SK-N-SH treated with all-trans-retinoic acid at 6 μM for 48 hours (cell line): ENCODE data around the gene CPNE5.

Experiments used
- BACH2 ChIP-seq: fragments of 250-450 bp; sonication (Bioruptor Pico); IDR thresholded peaks from 2 replicates; pipeline ENCODE4 v1.9.0; 2021; ENCODE audit warnings: mild to moderate bottlenecking, borderline replicate concordance
- CREB5 ChIP-seq: fragments of 250-450 bp; sonication (Bioruptor Pico); IDR thresholded peaks from 2 replicates; pipeline ENCODE4 v1.5.1; 2020; ENCODE audit warnings: low read depth, mild to moderate bottlenecking, moderate library complexity
- CSRNP3 ChIP-seq: fragments of 250-450 bp; sonication (Bioruptor Pico); IDR thresholded peaks from 2 replicates; pipeline ENCODE4 v1.5.1; 2021; ENCODE audit warnings: mild to moderate bottlenecking, moderate library complexity
- PATZ1 ChIP-seq: fragments of 250-450 bp; sonication (Bioruptor Pico); IDR thresholded peaks from 2 replicates; pipeline ENCODE4 v1.8.0; 2020; ENCODE audit warnings: mild to moderate bottlenecking, moderate library complexity, borderline replicate concordance
- RARB ChIP-seq: fragments of 250-450 bp; sonication (Bioruptor Pico); IDR thresholded peaks from 2 replicates; pipeline ENCODE4 v1.8.0; 2021; ENCODE audit warnings: mild to moderate bottlenecking, moderate library complexity
- TSHZ2 ChIP-seq: fragments of 250-450 bp; sonication (Bioruptor Pico); IDR thresholded peaks from 2 replicates; pipeline ENCODE4 v1.5.0; 2020; ENCODE audit warnings: mild to moderate bottlenecking, moderate library complexity

GRCh38 chr6:36745836-36746235 lies 93.4 kb downstream of the CPNE5 start:
- TF ChIP-seq BACH2 (CRISPR knock-in tag) (no peak), CSRNP3 (CRISPR knock-in tag) (no peak), CREB5 (CRISPR knock-in tag) (no peak), RARB (CRISPR knock-in tag) (no peak), PATZ1 (CRISPR knock-in tag) (no peak), TSHZ2 (CRISPR knock-in tag) (no peak)
